ENCODE results near the gene COX19. TPM values are rescaled to one million over a fixed set of nuclear protein-coding genes. Genes with fewer than 3 reads are reported as not detected.

Gene COX19
- total and polyA plus RNA-seq, 4 donors: 3.1 to 17.0 (median 8.8) TPM

- intact Hi-C loops (cut with DNase I): loop anchor here in 1 of 2 donors (5.0 kb wide), 1 partner anchor 41 kb away; no protein-coding TSS in a partner anchor
- no peaks in the 10 kb centered on the region for H3K4me1 ChIP-seq (ENCODE audit: control insufficient read depth in 1 of 2, insufficient read depth in 2 of 2, low read length in 2 of 2)
- peak overlapping the region; percentile 58 to 67 for H3K4me3 ChIP-seq (ENCODE audit: low read length in 2 of 2)
- no peaks in the 10 kb centered on the region for H3K27me3 ChIP-seq (ENCODE audit: control insufficient read depth in 1 of 2, insufficient read depth in 2 of 2, low read length in 1 of 2)
- DNase-seq (peak; percentile 86 to 88), ATAC-seq (ENCODE audit: low FRiP score) (peak; percentile 35)
- H3K9me3 ChIP-seq (ENCODE audit: control insufficient read depth, low read length): no peaks in the 10 kb centered on the region
- H3K36me3 ChIP-seq (ENCODE audit: control insufficient read depth in 1 of 2, insufficient read depth in 2 of 2, low read length in 1 of 2): no peaks in the 10 kb centered on the region
- H3K27ac ChIP-seq (ENCODE audit: low read depth in 1 of 2, low read length in 2 of 2): no peak overlapping the region
- 1 to 2% methylated on average over 19 to 78 of the region's 78 CpGs for WGBS, 2 donors
Observed at GRCh38 chr7:953547-954327, 21.6 kb downstream of the COX19 start.

GRCh38 chr7:952548-953441 lies 22.6 kb downstream of the COX19 start:
- Histone ChIP-seq H3K4me1 (ENCODE audit: control insufficient read depth in 1 of 2, insufficient read depth in 2 of 2, low read length in 2 of 2) (no peaks in the 10 kb centered on the region), H3K36me3 (ENCODE audit: control insufficient read depth in 1 of 2, insufficient read depth in 2 of 2, low read length in 1 of 2) (no peaks in the 10 kb centered on the region), H3K27me3 (ENCODE audit: control insufficient read depth in 1 of 2, insufficient read depth in 2 of 2, low read length in 1 of 2) (no peaks in the 10 kb centered on the region), H3K27ac (ENCODE audit: low read depth in 1 of 2, low read length in 2 of 2) (no peak overlapping the region), H3K4me3 (ENCODE audit: low read length in 2 of 2) (no peak overlapping the region), H3K9me3 (ENCODE audit: control insufficient read depth, low read length) (no peaks in the 10 kb centered on the region)
- WGBS, 2 donors: 72 to 81% methylated on average over 19 to 20 of the region's 20 CpGs
- intact Hi-C loops (cut with DNase I): loop anchor here in 1 of 2 donors (5.0 kb wide), 1 partner anchor 40 kb away; no protein-coding TSS in a partner anchor
- no peak for ATAC-seq (ENCODE audit: low FRiP score)
- DNase-seq: peak in 1 of 2 donors; percentile 38

- H3K27me3 ChIP-seq (ENCODE audit: control insufficient read depth in 1 of 2, insufficient read depth in 2 of 2, low read length in 1 of 2): no peaks in the 10 kb centered on the region
- DNase-seq: peak; percentile 37 to 70
- H3K27ac ChIP-seq (ENCODE audit: low read depth in 1 of 2, low read length in 2 of 2): no peak overlapping the region
- H3K9me3 ChIP-seq (ENCODE audit: control insufficient read depth, low read length): no peaks in the 10 kb centered on the region
- intact Hi-C loops (cut with DNase I): loop anchor here in 1 of 2 donors (5.0 kb wide), 1 partner anchor 40 kb away; no protein-coding TSS in a partner anchor
- H3K4me1 ChIP-seq (ENCODE audit: control insufficient read depth in 1 of 2, insufficient read depth in 2 of 2, low read length in 2 of 2): no peaks in the 10 kb centered on the region
- H3K4me3 ChIP-seq (ENCODE audit: low read length in 2 of 2): no peak overlapping the region
- H3K36me3 ChIP-seq (ENCODE audit: control insufficient read depth in 1 of 2, insufficient read depth in 2 of 2, low read length in 1 of 2): no peaks in the 10 kb centered on the region
- WGBS, 2 donors: 92 to 95% methylated on average over 21 of the region's 21 CpGs
- ATAC-seq (ENCODE audit: low FRiP score): no peak
Observed at GRCh38 chr7:951881-952547, 23.3 kb downstream of the COX19 start.

- peak; percentile 33 to 58 for DNase-seq
- H3K27me3 ChIP-seq (ENCODE audit: control insufficient read depth in 1 of 2, insufficient read depth in 2 of 2, low read length in 1 of 2): no peaks in the 10 kb centered on the region
- 93 to 94% methylated on average over 27 to 28 of the region's 28 CpGs for WGBS, 2 donors
- intact Hi-C loops (cut with DNase I): no loop called here
- H3K4me1 ChIP-seq (ENCODE audit: control insufficient read depth in 1 of 2, insufficient read depth in 2 of 2, low read length in 2 of 2): no peaks in the 10 kb centered on the region
- ATAC-seq (ENCODE audit: low FRiP score): no peak
- H3K36me3 ChIP-seq (ENCODE audit: control insufficient read depth in 1 of 2, insufficient read depth in 2 of 2, low read length in 1 of 2): no peaks in the 10 kb centered on the region
- no peak overlapping the region for H3K27ac ChIP-seq (ENCODE audit: low read depth in 1 of 2, low read length in 2 of 2)
- no peak overlapping the region for H3K4me3 ChIP-seq (ENCODE audit: low read length in 2 of 2)
- H3K9me3 ChIP-seq (ENCODE audit: control insufficient read depth, low read length): no peaks in the 10 kb centered on the region
Observed at GRCh38 chr7:949021-949934, 26.1 kb downstream of the COX19 start.

GRCh38 chr7:947391-948210 lies 27.7 kb downstream of the COX19 start:
- no peaks in the 10 kb centered on the region for H3K9me3 ChIP-seq (ENCODE audit: control insufficient read depth, low read length)
- H3K36me3 ChIP-seq (ENCODE audit: control insufficient read depth in 1 of 2, insufficient read depth in 2 of 2, low read length in 1 of 2): no peaks in the 10 kb centered on the region
- no peaks in the 10 kb centered on the region for H3K4me1 ChIP-seq (ENCODE audit: control insufficient read depth in 1 of 2, insufficient read depth in 2 of 2, low read length in 2 of 2)
- no peaks in the 10 kb centered on the region for H3K27me3 ChIP-seq (ENCODE audit: control insufficient read depth in 1 of 2, insufficient read depth in 2 of 2, low read length in 1 of 2)
- no peak overlapping the region for H3K27ac ChIP-seq (ENCODE audit: low read depth in 1 of 2, low read length in 2 of 2)
- 93% methylated on average over 37 of the region's 37 CpGs for WGBS, 2 donors
- DNase-seq (peak; percentile 44 to 60), ATAC-seq (ENCODE audit: low FRiP score) (no peak)
- intact Hi-C loops (cut with DNase I): no loop called here
- H3K4me3 ChIP-seq (ENCODE audit: low read length in 2 of 2): no peak overlapping the region

- Histone ChIP-seq H3K9me3 (ENCODE audit: control insufficient read depth, low read length) (no peaks in the 10 kb centered on the region), H3K36me3 (ENCODE audit: control insufficient read depth in 1 of 2, insufficient read depth in 2 of 2, low read length in 1 of 2) (no peaks in the 10 kb centered on the region), H3K4me1 (ENCODE audit: control insufficient read depth in 1 of 2, insufficient read depth in 2 of 2, low read length in 2 of 2) (no peaks in the 10 kb centered on the region), H3K27me3 (ENCODE audit: control insufficient read depth in 1 of 2, insufficient read depth in 2 of 2, low read length in 1 of 2) (no peaks in the 10 kb centered on the region), H3K27ac (ENCODE audit: low read depth in 1 of 2, low read length in 2 of 2) (no peak overlapping the region), H3K4me3 (ENCODE audit: low read length in 2 of 2) (no peak overlapping the region)
- intact Hi-C loops (cut with DNase I): no loop called here
- WGBS, 2 donors: 80 to 83% methylated on average over 28 to 29 of the region's 29 CpGs
- ATAC-seq (ENCODE audit: low FRiP score) (peak; percentile 15), DNase-seq (peak; percentile 30 to 68)
Observed at GRCh38 chr7:946256-946996, 28.9 kb downstream of the COX19 start.
